Jurkat, Clone E6-1 (cell line): Measurements from ENCODE around the gene STARD13.

Experiments
- DNase-seq: peaks from one replicate; pipeline ENCODE4 v3.0.0-alpha.2; 2011; ENCODE audit warnings: low read depth, low spot score
- H3K4me3 ChIP-seq: 2 replicates; pipeline ENCODE4 v1.5.1; 2011; ENCODE audit warnings: mild to moderate bottlenecking, low read length, control low read depth, moderate library complexity

Gene STARD13

DNA sequence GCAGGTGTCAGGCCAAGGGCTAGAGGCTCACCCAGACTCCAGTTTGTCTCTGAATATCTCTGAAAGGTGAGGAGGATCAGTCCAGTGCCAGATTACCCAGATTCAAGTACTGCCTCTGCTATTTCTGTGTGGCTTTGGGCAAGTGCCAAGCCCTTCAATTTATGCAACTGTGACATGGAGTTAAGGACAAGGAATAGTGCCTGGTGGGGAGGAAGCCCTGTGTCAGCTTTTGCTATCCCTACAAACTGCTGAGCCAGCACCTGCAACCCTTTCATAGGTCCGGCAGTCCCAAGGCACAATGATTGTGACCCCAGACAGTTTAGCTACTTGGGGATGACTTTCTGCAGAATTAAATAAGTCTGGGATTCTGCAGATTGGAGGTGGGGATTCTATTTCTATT is 146.4 kb downstream of the STARD13 start:
- H3K4me3 ChIP-seq, result no peak overlapping the region
- no peak for DNase-seq

DNA sequence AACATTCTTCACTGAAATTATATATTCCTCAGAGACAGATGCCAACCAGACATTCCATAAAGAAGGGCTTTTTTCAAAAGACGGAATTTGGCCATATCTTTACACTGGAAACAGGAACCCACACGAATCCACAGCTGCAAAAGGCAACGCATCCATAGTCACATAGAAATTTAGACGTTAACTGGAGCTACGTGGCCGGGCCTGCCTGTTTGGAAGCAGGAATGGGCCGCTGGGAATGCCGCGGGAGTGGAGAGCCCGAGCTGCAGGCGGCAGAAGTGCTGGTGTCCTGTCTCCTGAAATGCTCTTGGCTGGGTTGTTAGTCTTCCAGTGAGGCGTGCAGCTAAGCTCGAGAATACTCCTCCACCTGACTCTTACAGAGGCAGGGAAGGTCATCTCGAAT is 147.1 kb downstream of the STARD13 start:
- no peak for DNase-seq
- H3K4me3 ChIP-seq, result no peak overlapping the region

DNA sequence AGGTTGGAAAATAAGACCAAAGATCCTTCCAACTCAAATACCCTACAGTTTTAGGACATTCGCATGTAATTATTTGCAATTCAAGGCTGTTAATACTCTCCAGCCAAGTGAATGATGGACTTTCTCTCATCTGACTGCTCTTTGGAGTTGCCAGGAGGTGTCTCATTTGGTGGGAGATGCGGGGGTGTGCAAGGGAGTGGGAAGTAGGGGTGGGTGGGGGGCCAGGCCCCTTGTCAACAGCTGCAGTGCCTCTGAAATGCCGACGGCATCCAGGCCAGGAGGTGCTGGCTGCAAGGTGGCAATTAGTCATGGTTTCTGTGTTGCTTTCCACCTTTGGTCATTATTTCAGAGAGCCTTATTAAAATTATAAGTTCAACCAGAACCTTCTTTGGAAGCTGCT is 147.8 kb downstream of the STARD13 start:
- no peak for DNase-seq
- no peak overlapping the region for H3K4me3 ChIP-seq

DNA sequence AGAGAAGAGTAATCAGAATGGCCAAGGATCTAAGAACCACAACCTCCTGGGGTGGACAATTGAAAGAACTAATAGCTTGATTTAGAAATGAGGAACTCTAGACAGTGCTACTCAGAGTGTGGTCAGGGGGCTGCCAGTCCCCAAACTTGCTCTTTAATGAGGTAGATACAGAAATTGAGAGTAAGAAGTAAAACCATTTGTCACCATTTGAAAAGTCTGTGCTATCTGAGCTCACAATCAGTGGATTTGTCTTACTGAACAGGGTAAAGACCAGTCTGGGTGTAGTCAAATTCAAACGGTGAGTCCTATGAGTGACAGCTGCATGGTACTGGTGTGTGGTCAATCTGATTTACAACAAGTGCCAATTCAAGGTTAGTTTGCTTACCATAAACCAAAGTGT is 150.5 kb downstream of the STARD13 start:
- no peak overlapping the region for H3K4me3 ChIP-seq
- DNase-seq, result no peak

- no peak for DNase-seq
- H3K4me3 ChIP-seq, result no peak overlapping the region
These were observed 151.3 kb downstream of the STARD13 start for GRCh38 chr13:33134213-33134612.

GRCh38 chr13:33132644-33133440 is 152.7 kb downstream of the STARD13 start:
- no peak overlapping the region for H3K4me3 ChIP-seq
- DNase-seq, result no peak

DNA sequence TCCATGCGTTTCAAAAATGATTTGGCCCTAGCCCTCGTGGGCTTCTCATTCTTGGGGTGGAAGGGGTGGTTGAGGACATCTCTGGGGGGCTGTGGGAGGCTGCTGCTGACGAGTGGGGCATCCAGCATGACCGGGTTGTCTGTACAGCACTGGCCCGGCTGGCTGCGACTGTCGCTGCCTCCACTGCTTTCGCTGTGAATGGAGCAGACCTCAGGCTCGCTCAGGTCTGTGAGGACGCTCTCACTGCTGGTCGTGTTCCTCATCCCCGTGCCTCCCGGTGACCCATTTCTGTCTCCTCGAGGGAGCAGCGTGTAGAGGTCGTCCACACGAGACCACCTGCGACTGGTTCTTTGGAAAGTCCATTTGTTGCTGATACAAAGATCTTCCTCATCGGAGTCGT is 155.7 kb downstream of the STARD13 start:
- DNase-seq, result no peak
- H3K4me3 ChIP-seq, result no peak overlapping the region

DNA sequence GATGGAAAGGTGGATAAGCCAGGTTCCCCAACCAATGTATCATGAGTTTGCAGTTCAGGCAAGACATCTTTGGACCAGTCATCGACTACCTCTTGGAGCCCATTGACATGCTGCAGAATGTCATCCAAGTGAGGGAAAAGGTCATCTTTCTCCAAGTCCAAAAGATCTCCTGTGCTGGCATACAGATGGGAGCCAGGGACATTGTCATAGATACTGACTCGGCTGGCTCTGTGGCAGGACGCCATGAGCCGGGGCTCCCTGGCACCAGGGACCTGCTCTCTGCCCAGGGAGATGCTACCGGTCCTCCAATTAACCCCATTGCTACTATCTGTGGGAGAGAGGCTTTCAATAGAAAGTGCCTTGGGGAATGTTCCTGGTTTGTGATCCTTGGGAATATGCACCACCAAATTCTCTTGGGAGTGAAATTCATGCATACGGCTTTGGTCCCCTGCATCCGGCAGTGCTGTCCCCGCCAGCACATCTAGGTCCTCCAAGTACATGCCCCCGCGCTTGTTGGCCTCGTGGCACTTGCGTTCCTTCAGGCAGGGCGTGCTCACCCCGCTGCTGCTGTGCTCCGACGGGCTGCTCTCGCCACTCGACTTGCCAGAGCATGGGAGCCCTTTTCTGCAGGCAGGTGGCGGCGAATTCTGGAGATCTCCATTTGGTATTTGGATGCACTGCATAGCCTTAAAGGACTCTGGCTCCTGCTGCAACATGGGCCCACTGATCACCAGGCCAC is 156.3 kb downstream of the STARD13 start:
- DNase-seq, result no peak
- no peak overlapping the region for H3K4me3 ChIP-seq

GRCh38 chr13:33128134-33128533 is 157.4 kb downstream of the STARD13 start:
- no peak overlapping the region for H3K4me3 ChIP-seq
- no peak for DNase-seq

DNA sequence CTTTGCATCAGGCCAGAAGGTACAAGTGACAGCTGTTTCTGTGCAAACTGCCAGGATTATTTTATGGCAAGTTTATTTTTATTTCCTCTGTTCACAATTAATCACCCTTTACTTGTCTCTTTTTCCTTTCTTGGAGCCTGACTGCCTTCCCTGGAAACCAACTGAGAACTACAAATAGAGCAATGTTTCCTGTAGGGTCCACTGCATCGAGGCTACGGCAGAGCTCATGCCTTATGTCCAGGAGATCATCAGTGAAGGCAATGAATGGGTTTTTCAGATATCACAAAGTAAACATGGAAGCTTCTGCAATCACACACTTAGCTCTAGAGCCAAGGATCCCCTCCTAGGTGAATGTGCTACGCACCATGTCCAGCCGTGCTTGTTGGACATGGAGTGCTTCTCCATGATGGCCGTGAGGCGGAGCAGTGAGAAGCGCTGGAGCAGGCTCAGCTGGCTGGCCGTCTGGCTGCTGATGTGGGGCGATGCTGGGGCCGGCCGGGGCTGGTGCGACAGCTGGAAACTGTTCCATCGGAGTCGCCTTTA is 158.5 kb downstream of the STARD13 start:
- DNase-seq, result no peak

GRCh38 chr13:33125821-33126570 is 159.6 kb downstream of the STARD13 start:
- no peak for DNase-seq
- H3K4me3 ChIP-seq, result no peak overlapping the region

More for the DNA sequence above, 158.5 kb downstream of the STARD13 start:
- no peak overlapping the region for H3K4me3 ChIP-seq

GRCh38 chr13:33123066-33123859 is 162.3 kb downstream of the STARD13 start:
- no peak overlapping the region for H3K4me3 ChIP-seq
- no peak for DNase-seq

GRCh38 chr13:33119856-33120543 is 165.6 kb downstream of the STARD13 start:
- H3K4me3 ChIP-seq, result no peak overlapping the region
- DNase-seq, result no peak

- no peak for DNase-seq
- no peak overlapping the region for H3K4me3 ChIP-seq
These were observed 166.4 kb downstream of the STARD13 start for GRCh38 chr13:33119022-33119781.

GRCh38 chr13:33116321-33117010 is 169.1 kb downstream of the STARD13 start:
- no peak for DNase-seq

DNA sequence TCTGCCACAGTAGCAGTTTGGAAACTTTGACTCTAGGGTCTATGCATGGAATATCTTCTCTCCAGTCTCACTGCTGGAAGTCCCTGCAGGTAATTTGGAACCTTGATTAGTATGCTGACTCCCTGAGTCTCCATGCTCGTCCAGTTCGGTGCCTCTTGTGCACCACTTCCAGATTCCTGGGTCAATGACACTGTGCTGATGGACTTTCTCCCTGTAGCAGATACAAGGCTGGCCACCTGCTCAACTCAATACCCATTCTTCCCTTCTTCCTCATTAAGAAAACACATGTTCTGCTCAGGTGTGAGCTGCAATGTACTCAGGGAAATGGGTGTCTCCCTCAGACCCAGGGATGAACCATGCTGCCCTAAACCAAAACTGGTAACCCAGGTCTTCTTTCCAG is 170.3 kb downstream of the STARD13 start:
- no peak overlapping the region for H3K4me3 ChIP-seq

More at GRCh38 chr13:33116321-33117010, 169.1 kb downstream of the STARD13 start:
- no peak overlapping the region for H3K4me3 ChIP-seq

GRCh38 chr13:33114146-33114545 is 171.4 kb downstream of the STARD13 start:
- DNase-seq, result no peak
- H3K4me3 ChIP-seq, result no peak overlapping the region

More for the DNA sequence above, 170.3 kb downstream of the STARD13 start:
- no peak for DNase-seq
